GM19324 (cell line): Measurements from ENCODE around the gene USF1.
"Not testable (repeated sequence)": the region's sequence is repeated elsewhere in the genome, so short reads cannot be mapped to it uniquely, and the experiment has no call there.

ENCODE experiments used
- ATAC-seq: cut with Tn5 transposase; IDR thresholded peaks from one replicate; pipeline ENCODE4 v1.9.1; 2021; ENCODE audit warnings: mild to moderate bottlenecking, moderate library complexity; ENCODE audit not compliant: unreplicated experiment, low FRiP score

USF1 gene

GRCh38 chr1:161079436-161080110 is 33.8 kb upstream of the USF1 start:
- no peak for ATAC-seq

GRCh38 chr1:161077426-161077825 is 31.6 kb upstream of the USF1 start:
- no peak for ATAC-seq

- no peak for ATAC-seq
Observed at GRCh38 chr1:161076410-161076809, 30.6 kb upstream of the USF1 start.

GRCh38 chr1:161074676-161075368 is 29.0 kb upstream of the USF1 start:
- ATAC-seq = no peak

GRCh38 chr1:161073474-161074121 is 27.8 kb upstream of the USF1 start:
- no peak for ATAC-seq

- no peak for ATAC-seq
Observed at GRCh38 chr1:161072751-161073449, 27.1 kb upstream of the USF1 start.

- ATAC-seq = no peak
Observed at GRCh38 chr1:161071886-161072371, 26.2 kb upstream of the USF1 start.

- no peak for ATAC-seq
Observed at GRCh38 chr1:161070761-161071160, 25.0 kb upstream of the USF1 start.

- peak; percentile 88 for ATAC-seq
Observed at GRCh38 chr1:161069731-161070270, 24.0 kb upstream of the USF1 start, which contains the start of gene ARHGAP30. TSS of gene ARHGAP30 (minus strand) at chr1:161069891. CDS start at chr1:161069624, 267 bp downstream.

GRCh38 chr1:161069241-161069640 is 23.5 kb upstream of the USF1 start:
- ATAC-seq = no peak

- peak; percentile 46 for ATAC-seq
Observed at GRCh38 chr1:161068306-161069234, 22.8 kb upstream of the USF1 start.

GRCh38 chr1:161066694-161067093 is 20.9 kb upstream of the USF1 start:
- no peak for ATAC-seq

GRCh38 chr1:161065681-161066080 is 19.9 kb upstream of the USF1 start:
- not testable (repeated sequence) for ATAC-seq

- ATAC-seq = not testable (repeated sequence)
Observed at GRCh38 chr1:161063936-161064335, 18.2 kb upstream of the USF1 start.

- no peak for ATAC-seq
Observed at GRCh38 chr1:161061419-161061818, 15.6 kb upstream of the USF1 start.

GRCh38 chr1:161059293-161059692 is 13.5 kb upstream of the USF1 start:
- no peak for ATAC-seq

GRCh38 chr1:161054805-161055204 is 9.0 kb upstream of the USF1 start:
- no peak for ATAC-seq

- ATAC-seq = no peak
Observed at GRCh38 chr1:161054232-161054631, 8.5 kb upstream of the USF1 start.

- ATAC-seq = no peak
Observed at GRCh38 chr1:161052899-161053298, 7.1 kb upstream of the USF1 start.
